Activated CD4-positive, alpha-beta T cell treated with anti-CD3 and anti-CD28 coated beads, Interleukin-2, Interleukin-6, amounts not matched to agents 100 ng/mL and 50 ng/mL, durations not matched to agents 16 hours and 8 hours (primary cell): Measurements from ENCODE around the gene KAT6B.
A peak's percentile ranks its signal among the peaks of the same experiment; 100 is the strongest.
"Not testable (repeated sequence)": the region's sequence is repeated elsewhere in the genome, so short reads cannot be mapped to it uniquely, and the experiment has no call there.

Source experiments
- DNase-seq: peaks from one replicate; pipeline ENCODE4 v3.0.0-alpha.2; 2020

KAT6B gene

DNA sequence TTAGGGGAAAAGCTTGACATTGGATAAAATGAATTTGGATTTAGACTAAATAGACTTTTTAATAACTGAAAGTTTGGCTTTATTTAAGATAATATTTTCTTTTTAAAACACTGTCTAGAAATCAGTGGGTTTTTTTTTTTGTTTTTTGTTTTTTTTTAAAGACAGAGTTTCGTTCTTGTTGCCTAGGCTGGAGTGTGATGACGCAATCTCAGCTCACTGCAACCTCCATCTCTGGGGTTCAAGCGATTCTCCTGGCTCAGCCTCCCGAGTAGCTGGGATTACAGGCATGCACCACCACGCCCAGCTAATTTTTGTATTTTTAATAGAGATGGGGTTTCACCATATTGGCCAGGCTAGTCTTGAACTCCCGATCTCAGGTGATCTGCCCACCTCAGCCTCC lies 66.9 kb downstream of the KAT6B start:
- not testable (repeated sequence) for DNase-seq

DNA sequence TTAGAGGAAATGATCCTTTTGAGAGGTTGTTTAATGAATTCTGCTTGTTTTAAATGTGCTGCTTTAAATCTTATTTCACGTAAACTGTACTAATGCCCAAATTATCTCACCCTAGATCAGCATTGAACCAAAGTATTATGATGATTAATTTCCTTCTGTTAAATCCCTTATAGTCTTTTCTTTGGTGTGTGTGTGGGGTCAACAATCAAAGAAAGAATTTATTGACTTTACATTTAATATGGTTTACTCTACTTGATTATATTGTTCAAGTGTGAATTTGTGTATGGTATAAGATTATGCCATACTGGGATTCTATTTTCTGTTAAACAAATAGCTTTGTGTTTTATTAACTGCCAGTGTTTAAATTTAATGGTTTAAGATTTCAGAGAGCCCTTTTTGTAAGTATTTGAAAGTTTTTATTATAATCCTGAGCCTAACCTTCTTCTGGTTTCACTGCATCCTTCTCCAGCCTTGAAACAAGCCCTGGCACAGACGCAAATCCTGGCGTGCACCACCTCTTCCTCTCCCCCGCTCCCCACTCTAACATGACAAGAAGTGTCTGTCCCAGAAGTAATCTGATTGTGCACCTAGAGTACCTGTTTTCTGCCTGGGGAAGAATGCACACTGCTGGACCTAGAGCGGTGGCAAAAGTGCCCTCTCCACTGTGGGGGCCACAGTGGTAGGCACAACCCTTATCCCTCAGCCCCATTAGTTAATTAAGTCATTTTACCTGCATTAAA lies 70.6 kb downstream of the KAT6B start:
- no peak for DNase-seq

DNA sequence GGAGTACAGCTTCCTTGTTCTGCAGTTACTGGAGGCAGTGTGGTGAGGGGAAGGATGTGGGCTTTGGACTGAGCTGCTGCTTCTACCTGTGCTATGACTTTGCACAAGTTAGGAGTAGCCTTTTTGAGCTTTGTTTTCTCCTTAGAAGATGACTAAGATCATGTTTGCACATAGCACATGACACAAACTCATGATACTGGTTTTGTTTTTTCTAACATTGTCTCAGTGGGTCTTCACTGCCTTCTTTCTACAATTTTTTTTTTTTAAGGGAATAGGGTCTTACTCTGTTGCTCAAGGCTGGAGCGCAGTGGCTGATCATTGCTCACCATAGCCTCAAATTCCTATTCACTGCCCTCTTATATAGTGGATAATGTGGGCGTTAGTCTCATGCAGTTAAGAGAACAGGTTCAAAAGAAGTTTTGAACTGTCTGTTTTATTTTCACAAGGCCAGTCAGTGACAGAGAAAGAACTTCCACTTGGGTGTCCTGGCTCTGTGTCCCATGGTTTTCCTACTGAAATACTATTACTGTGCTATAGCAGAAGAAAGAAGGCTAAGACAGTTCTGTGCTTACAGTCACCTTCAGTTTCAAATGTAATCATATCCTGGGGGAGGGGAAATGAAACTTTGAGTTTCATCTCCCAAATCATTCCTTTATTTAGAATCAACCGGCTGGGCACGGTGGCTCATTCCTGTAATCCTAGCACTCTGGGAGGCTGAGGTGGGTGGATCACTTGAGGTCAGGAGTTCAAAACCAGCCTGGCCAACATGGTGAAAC lies 72.0 kb downstream of the KAT6B start:
- peak; percentile 74 for DNase-seq

DNA sequence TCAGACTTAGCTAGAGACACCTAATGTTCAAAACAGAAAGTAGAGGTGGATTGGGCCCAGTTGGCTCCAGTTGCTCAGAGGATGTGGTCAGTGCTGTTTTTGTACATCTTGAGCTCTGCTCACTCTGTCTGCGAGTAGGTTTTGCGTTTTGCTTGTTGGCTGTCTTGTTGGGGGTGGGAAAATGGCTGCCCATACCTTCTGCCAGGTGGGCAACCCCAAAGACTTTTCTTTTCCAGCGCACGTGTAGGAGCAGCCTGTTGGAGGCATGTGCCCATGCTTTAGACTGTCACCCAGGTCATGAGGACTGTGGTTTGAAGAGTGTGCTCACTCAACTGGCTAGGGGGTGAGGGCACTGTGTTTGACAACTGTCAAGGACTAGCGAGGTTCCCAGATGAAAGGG lies 73.9 kb downstream of the KAT6B start:
- DNase-seq = peak; percentile 52

DNA sequence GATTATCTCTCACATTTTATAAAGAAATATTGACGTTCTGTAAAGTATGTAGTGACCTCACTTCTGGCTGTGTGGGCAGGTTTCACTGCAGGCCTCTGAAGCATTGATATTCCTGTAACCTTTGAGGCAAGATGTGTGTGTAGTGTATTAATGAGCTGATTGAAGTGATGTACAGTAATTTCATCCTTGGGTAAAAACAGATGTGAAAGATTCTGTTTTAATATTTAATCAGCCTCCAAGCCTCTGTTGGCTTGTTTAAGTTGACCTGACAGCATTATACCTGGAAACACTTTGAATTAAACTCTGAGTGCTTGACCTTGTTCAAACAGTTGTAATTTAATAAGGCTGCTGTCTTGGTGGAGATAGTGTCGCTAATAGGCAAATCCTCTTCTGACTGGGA lies 74.9 kb downstream of the KAT6B start:
- DNase-seq = no peak

DNA sequence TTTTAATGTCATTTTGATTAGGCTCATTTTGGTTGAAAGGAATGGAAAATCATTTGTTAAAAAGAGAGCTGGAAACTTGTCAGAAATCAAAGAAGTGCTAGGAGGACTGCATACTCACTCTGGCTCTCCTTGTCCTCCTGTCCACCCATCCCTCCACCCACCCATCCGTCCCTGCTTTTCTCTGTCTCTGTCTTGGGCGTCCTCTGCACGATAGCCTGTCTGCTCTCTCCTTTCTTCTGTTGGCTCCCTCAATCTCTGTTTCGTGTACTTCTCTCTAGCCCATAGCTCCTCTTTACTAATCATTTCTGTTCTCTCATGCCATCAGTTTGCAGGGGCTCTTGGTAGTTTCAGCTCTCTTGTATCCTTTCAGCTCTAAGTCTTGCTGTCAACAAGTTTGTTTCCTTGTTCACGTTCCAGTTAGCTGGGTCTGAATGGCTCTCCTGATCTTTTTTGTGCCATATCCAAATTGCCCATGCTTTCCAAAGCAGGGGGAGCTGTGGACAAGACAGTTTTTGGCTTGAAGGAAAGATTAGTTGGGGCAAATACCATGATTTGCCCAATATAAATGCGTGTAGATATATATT lies 75.6 kb downstream of the KAT6B start:
- DNase-seq = no peak

DNA sequence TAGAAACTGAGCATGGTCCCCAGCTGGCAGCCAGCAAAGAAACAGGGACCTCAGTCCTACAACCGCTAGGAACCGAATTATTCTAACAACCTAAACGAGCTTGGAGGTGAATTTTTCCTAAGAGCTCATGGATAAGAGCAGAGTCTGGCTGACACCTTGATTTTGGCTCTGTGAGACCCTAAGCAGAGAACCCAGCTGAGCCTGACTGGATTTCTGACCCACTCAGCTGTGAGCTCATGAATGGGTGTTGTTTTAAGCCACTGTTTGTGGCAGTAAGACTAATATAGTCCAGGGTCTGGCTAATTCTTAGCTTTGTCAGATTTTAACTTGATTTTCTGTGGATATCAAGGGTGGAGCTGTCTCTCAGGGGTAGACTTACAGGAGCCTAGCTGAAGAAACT lies 77.1 kb downstream of the KAT6B start:
- DNase-seq = no peak

DNA sequence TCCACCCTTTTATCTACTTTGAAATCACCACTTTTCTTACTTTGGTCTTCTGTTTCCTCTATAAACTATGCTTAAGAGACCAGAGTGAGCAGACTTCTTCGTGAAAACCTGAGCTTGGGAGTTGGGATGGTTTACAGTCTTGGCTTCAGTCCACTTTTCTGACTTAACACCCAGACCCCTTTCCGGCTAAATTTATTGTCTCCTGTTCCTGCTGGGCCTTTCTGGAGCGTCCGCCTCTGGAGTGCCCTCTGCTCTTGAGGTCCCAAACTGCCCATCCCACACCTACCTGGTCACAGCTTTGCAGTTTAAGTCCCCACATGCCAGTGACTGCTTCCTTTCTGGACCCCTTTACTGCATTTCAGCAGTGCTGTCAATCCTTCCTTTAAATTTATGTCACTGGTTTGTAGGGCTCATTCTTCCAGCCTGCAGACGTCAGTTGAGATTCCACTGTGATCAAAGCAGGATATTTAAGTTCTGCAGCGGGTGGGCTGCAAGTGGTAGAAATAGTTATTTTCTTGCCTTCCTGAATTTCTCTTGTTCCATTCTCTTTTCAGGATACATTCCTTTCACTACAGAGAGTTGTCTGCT lies 80.3 kb downstream of the KAT6B start:
- DNase-seq = no peak

DNA sequence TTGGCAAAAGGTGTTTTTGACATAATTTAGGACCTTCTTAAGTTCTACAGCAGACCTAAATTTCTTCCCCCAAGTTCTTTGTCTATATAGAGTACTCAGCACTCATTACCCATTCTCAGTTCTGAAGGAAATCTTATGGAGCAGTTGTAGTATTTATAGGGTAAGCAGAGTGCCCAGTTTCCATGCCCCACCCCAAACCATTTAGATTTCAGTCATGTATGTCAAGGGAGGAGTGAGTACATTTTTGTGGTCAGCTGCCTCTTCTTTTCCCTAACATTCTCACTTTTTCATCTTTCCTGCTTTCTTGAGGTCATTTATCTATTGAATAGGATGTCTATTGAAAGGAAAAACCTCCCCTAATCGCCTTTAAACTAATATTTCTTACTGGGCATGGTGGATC lies 83.3 kb downstream of the KAT6B start:
- DNase-seq = no peak

DNA sequence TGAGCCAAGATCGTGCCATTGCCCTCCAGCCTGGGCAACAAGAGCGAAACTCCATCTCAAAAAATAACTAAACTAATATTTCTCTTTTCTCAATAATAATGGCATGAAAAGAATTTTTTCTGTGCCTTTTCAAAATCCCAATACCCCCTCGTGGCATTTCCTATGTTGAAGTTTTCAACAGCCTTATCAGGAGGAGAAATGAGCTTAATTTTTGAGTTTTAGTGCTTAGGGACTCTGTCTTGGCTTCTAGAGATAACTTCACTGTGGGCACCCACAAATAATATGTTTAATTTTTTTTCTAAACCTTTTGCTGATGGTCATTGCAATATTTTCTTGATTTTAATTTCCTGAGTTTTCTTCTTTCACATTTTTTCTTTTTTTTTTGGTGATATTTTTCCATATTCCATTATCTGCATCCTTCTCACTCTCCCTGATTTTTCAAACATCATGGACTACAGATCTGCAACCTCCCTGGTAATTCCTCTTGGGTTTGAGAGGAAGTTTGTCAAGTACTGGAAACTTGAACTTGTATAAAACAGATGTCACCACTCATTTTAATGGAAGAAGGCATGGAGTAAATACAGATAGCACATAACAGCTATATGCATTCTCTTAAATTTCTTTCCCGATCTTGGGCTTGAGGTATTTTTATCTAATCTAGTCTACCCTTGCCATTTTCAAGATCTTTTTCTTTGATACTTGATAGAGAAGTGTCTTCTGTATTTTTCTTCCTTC lies 84.0 kb downstream of the KAT6B start:
- DNase-seq = no peak

DNA sequence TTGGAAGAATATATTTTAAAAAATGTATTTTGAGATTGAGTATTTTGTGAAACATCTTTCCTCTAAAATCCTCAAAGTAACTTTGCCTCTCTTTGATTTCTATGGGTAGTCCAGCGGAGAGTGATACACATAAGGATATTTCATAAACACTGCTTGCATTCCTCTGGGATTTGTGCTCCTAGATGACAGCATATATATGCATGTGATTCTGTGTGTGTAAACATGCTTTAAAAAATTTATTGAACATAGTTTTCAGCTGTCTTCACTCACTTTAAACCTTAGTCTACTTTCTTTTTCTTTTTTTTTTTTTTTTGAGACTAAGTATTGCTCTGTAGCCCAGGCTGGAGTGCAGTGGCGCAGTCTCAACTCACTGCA lies 84.6 kb downstream of the KAT6B start:
- no peak for DNase-seq

DNA sequence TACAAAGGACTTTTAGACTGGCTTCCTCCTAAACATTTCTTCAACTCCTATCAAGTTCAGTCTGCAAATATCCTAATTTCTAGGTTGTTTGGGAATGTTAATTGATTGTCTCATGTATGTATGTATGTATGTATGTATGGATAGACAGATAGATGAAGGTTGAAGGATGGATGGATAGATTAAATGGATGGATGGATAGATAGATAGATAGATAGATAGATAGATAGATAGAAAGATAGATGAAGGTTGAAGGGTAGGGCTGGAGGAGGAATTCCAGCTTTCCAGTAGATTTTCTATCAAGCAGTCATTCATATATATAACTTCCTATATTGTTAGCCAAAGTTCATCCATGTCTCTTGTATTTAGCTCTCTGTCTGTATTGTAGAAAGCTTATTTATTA lies 85.8 kb downstream of the KAT6B start:
- no peak for DNase-seq

DNA sequence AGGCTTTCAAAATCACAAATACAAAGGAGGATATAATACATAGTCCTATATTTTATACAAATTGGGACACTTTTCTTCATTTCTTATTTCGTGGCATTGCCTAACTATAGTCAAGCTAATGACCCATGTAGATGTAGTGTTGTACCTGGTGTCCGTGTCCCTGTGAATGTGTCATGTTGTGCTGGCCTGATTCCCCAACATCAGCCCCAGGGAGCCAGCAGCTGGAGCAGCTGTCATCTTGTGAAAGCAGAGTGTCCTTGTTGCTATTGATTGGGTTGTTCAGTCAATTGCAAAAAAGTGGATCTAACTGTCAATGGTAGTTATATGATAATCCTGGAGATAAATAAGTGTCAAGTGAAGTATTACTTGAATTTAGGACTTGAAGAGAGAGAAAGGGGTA lies 86.3 kb downstream of the KAT6B start:
- no peak for DNase-seq

DNA sequence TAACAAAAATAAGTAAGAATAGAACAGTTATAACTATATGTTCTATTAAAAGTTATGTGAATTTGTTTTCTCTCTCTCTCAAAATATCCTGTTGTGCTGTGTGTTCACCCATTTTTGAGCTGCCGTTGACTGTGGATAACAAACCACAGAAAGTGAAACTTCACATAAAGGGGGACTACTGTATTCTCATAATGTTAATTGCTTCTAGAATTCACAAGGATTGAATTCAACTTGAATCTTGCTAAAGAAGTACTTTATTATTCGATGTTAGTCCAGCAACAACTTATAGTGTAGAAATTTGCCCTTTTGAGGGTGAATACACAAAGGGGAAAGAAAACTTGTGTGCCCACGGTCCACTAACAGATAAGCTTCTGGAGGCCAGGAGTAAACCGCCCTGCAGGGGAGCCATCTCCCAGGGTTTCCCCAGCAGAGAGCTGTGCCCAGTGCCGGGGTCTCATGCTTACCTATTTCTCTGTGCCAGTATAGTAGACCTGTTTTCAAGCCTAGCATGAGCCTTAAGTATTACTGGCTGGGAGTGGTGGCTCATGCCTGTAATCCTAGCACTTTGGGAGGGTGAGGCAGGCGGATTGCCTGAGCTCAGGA lies 87.1 kb downstream of the KAT6B start:
- no peak for DNase-seq

DNA sequence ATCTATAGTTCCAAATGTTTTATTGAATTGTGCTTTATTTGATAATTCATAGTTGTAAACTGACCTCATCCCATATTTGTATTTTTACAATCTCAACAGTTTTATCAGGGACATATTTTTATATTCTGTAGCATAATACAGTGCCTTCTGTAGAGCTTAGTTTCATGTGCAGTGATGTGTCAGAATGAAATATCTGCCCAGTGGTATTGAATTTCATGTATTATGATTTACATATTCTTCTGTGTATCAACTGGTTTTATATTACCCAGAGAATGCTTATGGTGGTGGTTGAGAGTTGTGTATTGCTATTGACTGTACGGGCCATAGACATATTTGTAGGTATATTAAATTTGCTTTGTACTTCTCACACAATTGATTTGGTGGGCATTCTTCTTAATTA lies 89.9 kb downstream of the KAT6B start:
- DNase-seq = no peak

DNA sequence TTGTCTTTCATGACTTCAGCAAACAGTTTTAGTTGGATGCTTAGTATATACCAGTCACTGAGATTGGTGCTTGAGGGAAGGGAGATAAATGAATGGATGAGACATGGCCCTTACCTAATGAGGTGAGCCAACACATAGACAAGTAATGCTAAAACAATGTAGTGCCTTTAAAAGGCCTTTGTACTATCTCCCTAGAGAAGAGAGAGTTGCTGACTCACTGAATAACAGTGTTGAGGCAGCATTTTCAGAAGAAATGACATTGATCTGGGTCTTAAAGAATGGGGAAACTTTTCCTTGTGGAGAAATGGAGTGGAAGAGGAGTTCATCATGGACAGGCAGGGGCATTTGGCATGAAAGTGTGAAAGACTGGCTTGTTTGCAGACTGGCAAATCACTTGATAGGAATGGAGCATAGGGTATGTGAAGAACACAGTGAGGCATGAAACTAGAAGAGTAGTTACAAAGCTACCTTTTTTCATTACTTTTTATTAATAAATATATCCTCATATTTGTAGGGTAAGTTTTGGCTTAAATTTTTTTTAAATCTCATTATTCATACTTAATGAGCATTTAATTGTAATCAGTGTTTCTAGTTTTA lies 91.2 kb downstream of the KAT6B start:
- no peak for DNase-seq

DNA sequence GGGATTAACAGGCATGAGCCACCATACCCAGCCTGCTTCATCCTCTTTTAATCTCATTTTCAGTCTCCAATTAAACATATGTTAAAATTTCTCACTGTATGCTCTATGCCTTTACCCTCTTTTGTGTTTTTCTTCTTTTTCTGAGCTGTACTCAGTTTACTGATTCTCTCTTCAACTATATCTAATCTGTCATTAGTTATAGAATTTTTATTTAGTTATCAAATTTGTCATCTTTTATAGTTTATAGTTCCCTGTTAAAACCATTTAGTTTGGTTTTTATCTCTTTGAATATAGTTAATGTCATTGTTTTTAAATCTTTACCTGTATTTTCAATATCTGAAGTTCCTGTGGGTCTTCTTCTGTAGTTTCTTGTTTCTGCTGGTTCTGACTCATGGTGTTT lies 93.3 kb downstream of the KAT6B start:
- no peak for DNase-seq

DNA sequence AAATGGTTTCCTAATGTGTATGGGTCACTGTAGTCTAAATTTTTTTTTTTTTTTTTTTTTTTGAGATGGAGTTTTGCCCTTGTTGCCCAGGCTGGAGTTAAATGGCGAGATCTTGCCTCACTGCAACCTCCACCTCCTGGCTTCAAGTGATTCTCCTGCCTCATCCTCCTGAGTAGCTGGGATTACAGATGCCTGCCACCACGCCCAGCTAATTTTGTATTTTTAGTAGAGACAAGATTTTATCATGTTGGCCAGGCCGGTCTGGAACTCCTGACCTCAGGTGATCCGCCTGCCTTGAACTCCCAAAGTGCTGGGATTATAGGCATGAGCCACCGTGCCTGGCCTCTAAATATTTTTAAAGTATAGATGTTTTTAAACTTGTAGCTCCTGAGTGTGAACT lies 94.7 kb downstream of the KAT6B start:
- DNase-seq = not testable (repeated sequence)

DNA sequence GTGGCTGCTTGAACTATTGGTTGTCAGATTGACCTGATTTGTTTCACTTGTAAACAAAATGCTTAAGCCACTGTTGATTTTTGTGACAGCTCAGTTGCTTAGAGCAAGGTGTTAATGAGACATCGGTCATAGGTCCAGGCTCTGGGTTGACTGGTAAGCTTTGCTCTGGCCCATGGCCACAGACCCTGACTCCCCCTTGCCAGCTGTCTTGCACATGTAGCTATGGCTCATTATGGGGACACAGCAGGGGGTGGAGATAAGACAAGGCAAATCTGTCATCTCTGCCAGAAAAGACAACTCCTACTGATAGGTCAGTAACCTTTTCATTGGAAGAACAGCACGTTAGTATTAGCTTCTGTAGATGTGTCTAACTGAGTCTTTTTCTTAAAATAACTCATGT lies 95.3 kb downstream of the KAT6B start:
- no peak for DNase-seq

DNA sequence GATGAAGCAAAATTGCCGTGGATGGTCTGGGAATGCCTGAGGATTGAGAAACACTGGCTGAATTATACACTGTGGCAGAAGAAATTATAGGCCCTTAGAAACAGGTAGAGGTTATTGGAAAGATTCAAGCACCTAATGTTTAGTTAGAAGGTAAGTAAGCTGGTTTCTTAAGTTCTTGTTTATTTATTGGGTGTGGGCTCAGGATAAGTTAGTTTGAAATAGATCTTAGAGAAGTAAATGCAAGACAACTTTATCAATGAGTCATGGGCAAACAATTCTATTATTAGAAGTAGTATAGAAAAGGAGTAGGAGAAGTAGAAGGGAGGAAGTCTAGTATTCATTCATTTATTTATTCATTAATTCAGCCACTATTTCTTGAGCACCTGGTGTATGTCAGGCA lies 96.5 kb downstream of the KAT6B start:
- no peak for DNase-seq

DNA sequence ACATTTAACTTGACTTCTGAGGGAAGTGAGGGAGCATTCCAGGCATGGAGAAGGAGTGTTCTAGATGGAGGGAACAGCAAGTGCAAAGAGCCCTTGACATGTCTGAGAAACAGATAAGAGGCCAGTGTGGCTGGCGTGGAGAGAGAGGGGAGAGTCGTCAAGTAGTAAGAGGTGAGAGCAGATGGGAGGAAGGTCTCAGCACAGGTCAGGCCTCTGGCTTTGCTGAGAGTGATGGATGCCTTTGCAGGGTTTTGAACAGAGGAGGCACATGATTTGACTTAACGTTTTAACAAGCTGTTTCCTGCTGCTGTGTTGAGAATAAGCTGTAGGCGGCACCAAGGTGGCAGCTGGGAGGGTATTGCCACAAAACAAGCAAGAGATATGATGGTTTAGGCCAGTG lies 97.2 kb downstream of the KAT6B start:
- no peak for DNase-seq

DNA sequence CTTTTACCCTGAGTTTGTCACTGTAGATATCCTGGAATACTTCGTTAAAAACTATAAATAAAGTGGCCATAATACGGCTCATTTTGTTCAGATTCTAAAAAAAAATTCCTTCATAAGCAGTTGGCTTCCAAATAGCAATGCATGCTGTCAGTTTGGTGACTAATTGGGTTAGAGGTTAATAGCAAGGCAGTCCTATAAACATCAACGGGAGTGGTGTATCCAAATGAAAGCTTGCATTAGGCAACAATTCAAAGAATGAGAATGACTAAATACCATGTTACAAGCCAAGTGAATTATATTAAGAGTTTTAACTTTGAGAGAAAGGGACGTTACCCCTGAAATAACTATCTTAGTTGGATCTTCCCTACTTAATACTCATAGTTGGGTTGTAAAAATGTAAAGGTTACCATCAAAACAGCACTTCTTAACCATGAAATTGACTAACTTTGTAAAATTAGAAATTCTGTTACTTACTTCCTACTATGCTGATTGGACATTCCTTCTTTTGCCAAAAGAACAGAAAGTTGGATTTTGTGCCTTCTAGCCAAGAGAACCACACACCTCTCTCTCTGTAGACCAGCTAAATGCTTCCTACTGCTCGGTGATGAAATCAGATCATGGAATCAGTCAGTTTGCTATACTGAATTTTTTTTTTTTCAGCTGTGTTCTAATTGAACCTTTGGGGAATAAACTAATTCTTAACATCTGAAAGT lies 98.0 kb downstream of the KAT6B start:
- DNase-seq = no peak
